HepG2 (cell line): ENCODE results near the gene TBC1D2B. TPM values are rescaled to one million over a fixed set of nuclear protein-coding genes. Genes with fewer than 3 reads are reported as not detected.

Source experiments
- ATAC-seq: fragments of 200-7000 bp; cut with Tn5 transposase; 3 replicates; pipeline ENCODE4 v1.9.1; 2020; ENCODE audit warnings: mild to moderate bottlenecking, moderate library complexity
- BruUV-seq: library from RNA; stranded (reverse); fragments of 400-500 nt; replicated peaks from 2 replicates; lab custom pipeline; 2021; lab: Mats Ljungman, UMichigan
- CTCF ChIA-PET: fragments of 300-600 bp; formaldehyde crosslinking; extraction: SDS; loops from one replicate; lab custom pipeline; 2021; ENCODE audit warnings: low total read pairs, inconsistent platforms, low intra/inter-chr PET ratio; lab: Yijun Ruan, JAX
- POLR2A ChIA-PET: fragments of 350-600 bp; sonication (Branson Sonifier 250); formaldehyde crosslinking; loops from one replicate; lab custom pipeline; 2020; ENCODE audit warnings: antibody characterized with exemption, inconsistent platforms; lab: Yijun Ruan, JAX
- DNase-seq: peaks from one replicate; pipeline ENCODE4 v3.0.0-alpha.2; 2015; ENCODE audit warnings: low spot score
- FAIRE-seq: peaks from 3 replicates; lab custom pipeline; 2011; peaks lifted over from hg19 to GRCh38; lab: Jason Lieb, UNC
- H2AFZ ChIP-seq: one replicate; pipeline ENCODE4 v1.6.1; 2011; ENCODE audit warnings: low read length, inconsistent platforms
- H3K27ac ChIP-seq: fragments of 300-600 bp; 3 replicates; pipeline ENCODE4 v1.8.0; 2011; ENCODE audit warnings: mixed run types, mild to moderate bottlenecking, mixed read lengths, low read length, inconsistent platforms; ENCODE audit not compliant: insufficient read depth; ENCODE audit errors: extremely low read length
- H3K27me3 ChIP-seq, 2 experiments: fragments of 200-600 bp in 1 of 2; 2 replicates in 1 of 2; 3 replicates in 1 of 2; pipeline versions ENCODE4 v1.6.0 to v1.8.0; 2011; ENCODE audit warnings: low read length in 2 of 2, mild to moderate bottlenecking in 2 of 2, moderate library complexity in 2 of 2, inconsistent platforms in 1 of 2; ENCODE audit not compliant: insufficient read depth in 2 of 2, control insufficient read depth in 1 of 2
- H3K36me3 ChIP-seq, 2 experiments: fragments of 200-600 bp in 1 of 2; replicated peaks in 1 of 2; 2 replicates in 1 of 2; 3 replicates in 1 of 2; pipeline versions ENCODE4 v1.5.1 to v1.8.0; 2011; ENCODE audit warnings: low read length in 2 of 2, inconsistent platforms in 1 of 2; ENCODE audit not compliant: insufficient read depth in 2 of 2, control insufficient read depth in 1 of 2
- H3K4me1 ChIP-seq: 2 replicates; pipeline ENCODE4 v1.5.1; 2012; ENCODE audit warnings: low read length, inconsistent platforms; ENCODE audit not compliant: insufficient read depth
- H3K4me2 ChIP-seq: 2 replicates; pipeline ENCODE4 v1.6.0; 2011; ENCODE audit warnings: low read depth, low read length, inconsistent platforms
- H3K4me3 ChIP-seq, 3 experiments: fragments of 200-600 bp in 1 of 3; sonication (generic), shearing (Covaris generic) in 1 of 3; replicated peaks in 1 of 3; 2 replicates each; pipeline ENCODE4 v1.5.1; 2011 to 2016; ENCODE audit warnings: low read length in 3 of 3, inconsistent platforms in 2 of 3, low read depth in 2 of 3, mild to moderate bottlenecking in 2 of 3, control low read depth in 1 of 3, mixed read lengths in 1 of 3; ENCODE audit not compliant: insufficient read depth in 1 of 3
- H3K79me2 ChIP-seq: one replicate; pipeline ENCODE4 v1.6.1; 2011; ENCODE audit warnings: low read length, inconsistent platforms; ENCODE audit not compliant: insufficient read depth
- H3K9ac ChIP-seq: 2 replicates; pipeline ENCODE4 v1.6.0; 2011; ENCODE audit warnings: mild to moderate bottlenecking, low read depth, low read length, inconsistent platforms; ENCODE audit not compliant: insufficient read depth
- H3K9me3 ChIP-seq: 2 replicates; pipeline ENCODE4 v1.5.1; 2012; ENCODE audit warnings: mild to moderate bottlenecking, low read length
- H4K20me1 ChIP-seq: 2 replicates; pipeline ENCODE4 v1.6.0; 2011; ENCODE audit warnings: inconsistent platforms, mild to moderate bottlenecking, low read length, moderate library complexity; ENCODE audit not compliant: insufficient read depth
- BCL6 ChIP-seq: IDR thresholded peaks from 2 replicates; pipeline ENCODE4 v1.6.1; 2016; ENCODE audit warnings: missing genetic modification reagents, missing compliant biosample characterization
- FIP1L1 ChIP-seq: fragments of 200-400 bp; formaldehyde crosslinking; IDR thresholded peaks from 2 replicates; pipeline ENCODE4 v1.6.1; 2018; ENCODE audit warnings: low read depth, mild to moderate bottlenecking, low read length, moderate library complexity, borderline replicate concordance; ENCODE audit not compliant: insufficient read depth
- GATAD2A ChIP-seq: IDR thresholded peaks from 2 replicates; pipeline ENCODE4 v1.6.1; 2016
- ISL2 ChIP-seq: sonication (generic); formaldehyde crosslinking; IDR thresholded peaks from 2 replicates; pipeline ENCODE4 v1.5.0; 2020; ENCODE audit warnings: missing genetic modification reagents
- NFE2L2 ChIP-seq: fragments of 150-350 bp; IDR thresholded peaks from 2 replicates; pipeline ENCODE4 v1.6.1; 2014; ENCODE audit warnings: low read length
- RFX1 ChIP-seq: fragments of 450-650 bp; IDR thresholded peaks from 2 replicates; pipeline ENCODE4 v1.6.1; 2017
- SP140L ChIP-seq: sonication (generic); formaldehyde crosslinking; IDR thresholded peaks from 2 replicates; pipeline ENCODE4 v1.4.0; 2020; ENCODE audit warnings: missing genetic modification reagents, borderline replicate concordance
- SRSF1 ChIP-seq: fragments of 200-400 bp; formaldehyde crosslinking; optimal IDR thresholded peaks from 2 replicates; pipeline ENCODE3; 2017; ENCODE audit warnings: mild to moderate bottlenecking, low read depth, low read length, moderate library complexity
- TRAFD1 ChIP-seq: sonication (generic); formaldehyde crosslinking; IDR thresholded peaks from 2 replicates; pipeline ENCODE4 v1.5.1; 2020; ENCODE audit warnings: missing genetic modification reagents, mild to moderate bottlenecking, borderline replicate concordance
- ZNF143 ChIP-seq: sonication (generic); formaldehyde crosslinking; IDR thresholded peaks from 2 replicates; pipeline ENCODE4 v1.4.0; 2020; ENCODE audit warnings: missing genetic modification reagents
- ZNF234 ChIP-seq: sonication (generic); formaldehyde crosslinking; conservative IDR thresholded peaks from 2 replicates; pipeline ENCODE4 v1.5.1; 2020; ENCODE audit warnings: mild to moderate bottlenecking, missing genetic modification reagents
- ZNF530 ChIP-seq: sonication (generic); formaldehyde crosslinking; IDR thresholded peaks from 2 replicates; pipeline ENCODE4 v1.5.0; 2020; ENCODE audit warnings: low read depth, mild to moderate bottlenecking, missing genetic modification reagents
- ZNF572 ChIP-seq: sonication (generic); formaldehyde crosslinking; IDR thresholded peaks from 2 replicates; pipeline ENCODE4 v1.5.1; 2020; ENCODE audit warnings: mild to moderate bottlenecking, missing genetic modification reagents
- ZNF609 ChIP-seq: sonication (generic); formaldehyde crosslinking; IDR thresholded peaks from 2 replicates; pipeline ENCODE4 v1.4.0; 2020; ENCODE audit warnings: mild to moderate bottlenecking, missing genetic modification reagents, borderline replicate concordance
- ZNF772 ChIP-seq: sonication (generic); formaldehyde crosslinking; IDR thresholded peaks from 2 replicates; pipeline ENCODE4 v1.5.0; 2020; ENCODE audit warnings: mild to moderate bottlenecking, missing genetic modification reagents
- WGBS: methylation state at CpG from one replicate; pipeline ENCODE4 v1.1.6; 2017; ENCODE audit warnings: low lambda C conversion rate; 5-methylcytosine and 5-hydroxymethylcytosine counted together
- in situ Hi-C: cut with HindIII; loops from 2 replicates; pipeline ENCODE4 v1.10.0; 2017; ENCODE audit warnings: low pct_unique_long_range_greater_than_20kb; ENCODE audit not compliant: extremely low pct_ligation_motif_present
- intact Hi-C: fragments of 100-400 bp; cut with micrococcal nuclease; formaldehyde crosslinking; loops from one replicate; pipeline ENCODE4 v1.10.0; 2022; ENCODE audit not compliant: unreplicated experiment
- polyA plus RNA-seq, 8 experiments: library from polyadenylated mRNA; depleted of rRNA in 3 of 8; stranded (reverse) in 7 of 8; unstranded in 1 of 8; fragments of >200 nt; fragmentation: Illumina TruSeq in 4 of 8; extraction: Trizol in 4 of 8; gene quantifications; 2 replicates each; pipeline versions ENCODE4 v1.2.1 to v1.2.3, GENCODE V29; 2011 to 2016; ENCODE audit warnings: low read depth in 4 of 8, missing spikeins in 1 of 8, mixed read lengths in 1 of 8; ENCODE audit not compliant: insufficient read depth in 1 of 8
- total RNA-seq, 5 experiments: library from RNA; depleted of rRNA; stranded (reverse); fragments of >200 nt; fragmentation: Illumina TruSeq; extraction: Trizol; gene quantifications; 2 replicates each; pipeline ENCODE4 v1.2.3, GENCODE V29; 2016; ENCODE audit warnings: low read depth in 1 of 5

The TBC1D2B gene
- total and polyA plus RNA-seq, 2 of the 13 experiments (the other 11 are each of a cell fraction or from before 2014, with no cell fraction given): 10.1 to 14.4 TPM

GRCh38 chr15:78001656-78002055 is 75.9 kb downstream of the TBC1D2B start:
- no peak for TF ChIP-seq BCL6
- no peak for TF ChIP-seq SRSF1
- no peak for TF ChIP-seq ZNF530 (CRISPR knock-in tag)
- TF ChIP-seq ISL2 (CRISPR knock-in tag): no peak
- TF ChIP-seq ZNF772 (CRISPR knock-in tag): no peak
- no peak for TF ChIP-seq NFE2L2
- TF ChIP-seq FIP1L1: no peak
- TF ChIP-seq RFX1: no peak
- TF ChIP-seq ZNF143 (CRISPR knock-in tag): no peak
- TF ChIP-seq ZNF234 (CRISPR knock-in tag): no peak
- TF ChIP-seq ZNF609 (CRISPR knock-in tag): no peak
- TF ChIP-seq ZNF572: no peak
- TF ChIP-seq SP140L (CRISPR knock-in tag): no peak
- TF ChIP-seq TRAFD1 (CRISPR knock-in tag): no peak
- TF ChIP-seq GATAD2A (CRISPR knock-in tag): no peak
- Histone ChIP-seq H3K36me3 (peaks cover 4 to 14% of the 10 kb centered on the region in 2 experiments; a peak in 3 of 5 replicates), H3K27ac (no peak overlapping the region), H3K4me3 (no peak overlapping the region), H3K4me1 (no peaks in the 10 kb centered on the region), H3K27me3 (no peaks in the 10 kb centered on the region), H3K4me2 (no peak overlapping the region), H2AFZ (no peak overlapping the region), H3K9me3 (no peaks in the 10 kb centered on the region), H3K9ac (no peak overlapping the region), H4K20me1 (no peaks in the 10 kb centered on the region), H3K79me2 (no peaks in the 10 kb centered on the region)
- CTCF ChIA-PET: no interaction called here
- BruUV-seq: no TSS peak
- FAIRE-seq (no peak), DNase-seq (no peak), ATAC-seq (no peak)
- 90% methylated on average over 4 of the region's 4 CpGs for WGBS
- POLR2A ChIA-PET: no interaction called here
- intact Hi-C loops: loop anchor here (5.0 kb wide), 1 partner anchor 196 kb away; no protein-coding TSS in a partner anchor
- in situ Hi-C loops: loop anchor here (5.0 kb wide), 1 partner anchor 106 kb away; no protein-coding TSS in a partner anchor
